ENCODE data around the gene PBX4.

Gene PBX4

DNA sequence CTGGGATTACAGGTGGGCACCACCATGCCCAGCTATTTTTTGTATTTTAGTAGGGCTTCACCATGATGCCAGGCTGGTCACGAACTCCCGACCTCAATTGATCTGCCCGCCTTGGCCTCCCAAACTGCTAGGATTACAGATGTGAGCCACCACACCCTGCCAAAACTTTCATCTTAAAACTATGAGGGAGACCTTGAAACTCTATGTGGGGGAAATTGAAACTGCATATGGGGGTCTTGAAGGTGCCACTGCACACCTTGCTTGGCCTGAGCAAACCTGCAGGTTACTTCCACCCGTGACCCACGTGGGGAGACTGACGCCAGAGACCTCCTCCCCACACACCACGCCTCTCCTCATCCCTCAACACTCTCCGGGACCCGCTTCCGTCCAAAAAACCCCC lies 64.8 kb downstream of the PBX4 start:
- no peak for DNase-seq

DNA sequence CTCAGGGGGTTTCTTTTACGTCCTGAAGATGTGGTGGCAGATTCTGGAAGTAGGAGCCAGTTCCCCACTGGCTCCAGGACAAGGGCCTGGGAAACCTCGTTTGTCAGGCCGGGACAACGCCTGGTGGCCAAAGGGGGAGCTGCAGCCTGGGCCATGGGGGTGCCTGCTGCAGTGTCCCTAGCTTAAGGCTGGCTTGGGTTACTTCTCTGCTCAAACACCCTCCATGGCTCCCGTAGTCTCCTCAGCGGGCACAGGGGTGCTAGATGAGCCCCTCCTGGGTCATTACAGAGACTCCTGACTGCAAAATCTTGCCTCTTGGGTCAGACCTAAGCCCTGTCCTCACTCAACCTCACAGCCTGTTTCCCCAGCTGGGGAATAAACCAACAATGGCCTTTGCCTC lies 65.7 kb downstream of the PBX4 start:
- DNase-seq = peak; percentile 36

DNA sequence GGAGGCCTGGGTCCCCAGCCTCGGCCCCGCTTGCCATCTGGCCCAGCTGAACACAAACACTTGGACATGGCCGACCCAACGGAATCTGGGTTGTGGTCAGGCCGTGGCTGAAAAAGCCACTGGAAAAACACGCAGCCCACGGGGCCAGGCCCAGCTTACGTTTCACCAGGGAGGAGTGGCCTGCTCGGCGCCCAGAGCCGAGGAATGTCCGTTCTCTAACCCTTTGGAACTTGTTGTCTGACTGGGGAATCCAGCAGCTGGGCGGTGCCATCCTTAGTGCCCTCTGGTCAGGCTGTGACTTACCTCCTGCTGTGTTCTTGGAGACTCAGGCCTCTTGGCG lies 66.7 kb downstream of the PBX4 start:
- DNase-seq = no peak

DNA sequence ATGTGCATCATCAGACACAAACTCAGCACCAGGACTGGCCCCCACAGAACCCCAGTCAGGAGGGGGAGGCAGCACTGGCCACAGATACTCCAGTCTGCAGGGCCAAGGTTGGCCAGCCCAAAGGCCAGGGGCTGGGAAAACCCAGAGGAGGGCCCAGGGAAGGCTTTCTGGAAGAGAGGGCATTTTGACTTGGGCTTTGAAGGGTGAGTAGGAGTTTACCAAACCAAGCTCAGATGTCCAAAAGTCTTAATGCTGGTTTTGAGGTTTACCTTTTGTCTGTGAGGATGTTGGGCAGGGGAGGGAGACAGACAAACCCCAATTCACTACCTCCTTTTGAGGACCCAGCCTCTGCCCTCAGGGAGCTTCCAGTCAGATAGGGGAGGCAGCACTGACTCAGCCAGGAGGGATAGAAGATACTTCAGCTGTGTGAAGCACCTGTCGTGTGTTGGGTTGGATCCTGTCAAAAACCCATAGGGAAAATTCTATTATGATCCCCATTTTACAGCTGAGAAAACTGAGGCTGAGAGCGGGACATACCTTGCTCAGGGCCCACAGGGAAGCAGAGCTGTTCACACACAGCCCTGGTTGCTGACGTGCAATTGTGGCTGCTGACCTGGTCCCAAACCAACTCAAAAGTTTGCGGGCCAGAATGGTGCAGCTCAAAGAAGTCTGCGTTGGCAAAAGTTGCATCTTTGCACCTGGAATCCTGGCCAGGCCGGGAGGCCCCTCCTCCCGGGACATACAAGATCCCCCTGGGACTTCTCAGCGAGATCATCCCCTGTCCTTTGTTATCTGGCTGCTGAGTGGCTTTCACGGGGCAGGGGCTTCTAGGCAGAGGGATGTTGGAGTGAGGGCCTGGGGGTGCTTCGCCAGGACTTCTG lies 67.3 kb downstream of the PBX4 start:
- no peak for DNase-seq

DNA sequence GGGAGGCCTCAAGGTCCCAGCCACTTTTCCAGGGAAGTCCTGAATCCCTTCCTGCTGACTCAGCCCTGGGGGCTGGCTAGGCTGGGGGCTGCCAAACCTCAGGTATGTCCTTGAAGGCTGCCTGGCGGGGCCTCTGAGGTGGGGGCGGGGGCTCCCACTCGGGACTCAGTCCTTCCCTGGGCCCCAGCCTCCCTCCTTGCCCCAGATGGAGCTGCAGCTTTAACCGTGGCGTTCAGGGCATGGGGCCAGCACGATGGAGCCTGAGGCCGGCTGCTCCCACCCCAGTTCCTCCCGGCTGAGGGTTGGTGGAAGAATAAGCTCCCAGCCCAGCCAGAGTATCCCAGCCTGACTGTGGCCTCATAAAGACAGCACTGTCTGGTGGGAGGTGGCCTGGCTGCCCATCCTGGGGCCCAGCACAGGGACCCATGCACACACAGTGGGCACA lies 68.0 kb downstream of the PBX4 start:
- no peak for DNase-seq

DNA sequence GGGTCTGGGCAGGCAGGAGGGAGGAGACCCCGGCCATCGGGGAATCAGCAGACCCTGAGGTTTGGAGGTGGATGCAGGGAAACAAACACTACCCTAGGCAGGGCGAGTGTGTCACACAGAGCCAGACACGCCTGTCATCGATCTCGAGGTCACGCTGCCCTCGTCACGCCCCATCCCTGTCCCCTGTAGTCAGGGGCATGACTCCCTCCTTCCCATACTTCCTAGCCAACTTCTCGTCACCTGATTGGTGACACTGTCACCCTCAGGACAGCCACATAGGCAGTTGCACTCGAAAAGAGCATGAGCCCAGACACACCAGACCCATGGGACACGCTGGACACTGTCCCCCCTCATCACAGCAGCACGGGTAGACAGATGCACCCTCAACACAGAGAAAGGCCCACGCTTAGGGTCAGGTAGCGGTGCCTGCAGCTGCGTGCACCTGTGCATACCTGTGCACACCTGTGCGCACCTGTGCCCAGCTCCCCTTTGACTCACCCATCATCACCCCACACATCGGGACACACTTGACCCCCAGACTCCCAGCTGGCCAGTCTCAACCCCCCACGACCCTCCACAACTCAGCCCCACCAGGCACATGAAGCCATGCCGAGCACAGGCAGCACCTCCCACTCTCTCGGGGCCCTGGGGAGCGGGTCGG lies 68.6 kb downstream of the PBX4 start:
- DNase-seq = no peak

DNA sequence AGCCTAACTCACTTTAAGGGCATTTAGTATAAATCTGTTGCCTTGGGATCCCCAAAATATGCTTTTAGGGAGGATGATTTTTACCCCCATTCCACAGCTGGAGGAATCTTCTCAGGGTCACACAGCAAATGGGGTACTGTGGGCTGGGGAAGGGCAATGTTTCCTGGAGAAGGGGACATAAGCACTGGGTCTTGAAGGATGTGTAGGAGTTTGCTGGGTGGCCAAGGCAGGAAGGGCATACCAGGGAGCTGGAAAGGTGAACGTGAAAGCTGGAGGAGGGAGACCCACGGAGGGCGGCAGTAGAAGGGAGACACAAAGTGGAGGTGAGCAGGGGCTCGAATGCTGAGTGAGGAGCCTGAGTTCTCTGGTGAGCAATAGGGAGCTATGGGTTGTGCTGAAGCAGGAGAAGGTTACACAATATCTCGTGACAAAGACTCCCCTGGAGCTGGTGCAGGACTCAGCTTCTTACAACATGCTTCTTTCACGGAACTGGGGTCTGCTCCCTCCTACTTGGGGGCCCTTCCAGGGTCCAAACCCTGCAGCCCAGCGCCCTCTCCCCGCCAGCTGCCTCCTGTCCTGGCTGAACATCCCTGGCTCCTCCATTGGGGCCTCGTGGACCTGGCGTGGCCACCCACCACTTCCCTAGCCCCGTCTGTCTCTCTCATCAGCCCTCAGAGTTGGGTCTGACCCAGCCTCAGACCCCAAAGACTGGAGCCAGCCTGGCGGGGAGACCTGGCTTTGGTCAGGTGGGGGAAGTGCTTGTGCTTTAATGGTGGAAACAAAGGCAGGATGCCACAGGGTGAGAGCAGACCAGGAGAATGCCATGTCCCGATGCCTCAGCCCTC lies 69.3 kb downstream of the PBX4 start:
- no peak for DNase-seq

DNA sequence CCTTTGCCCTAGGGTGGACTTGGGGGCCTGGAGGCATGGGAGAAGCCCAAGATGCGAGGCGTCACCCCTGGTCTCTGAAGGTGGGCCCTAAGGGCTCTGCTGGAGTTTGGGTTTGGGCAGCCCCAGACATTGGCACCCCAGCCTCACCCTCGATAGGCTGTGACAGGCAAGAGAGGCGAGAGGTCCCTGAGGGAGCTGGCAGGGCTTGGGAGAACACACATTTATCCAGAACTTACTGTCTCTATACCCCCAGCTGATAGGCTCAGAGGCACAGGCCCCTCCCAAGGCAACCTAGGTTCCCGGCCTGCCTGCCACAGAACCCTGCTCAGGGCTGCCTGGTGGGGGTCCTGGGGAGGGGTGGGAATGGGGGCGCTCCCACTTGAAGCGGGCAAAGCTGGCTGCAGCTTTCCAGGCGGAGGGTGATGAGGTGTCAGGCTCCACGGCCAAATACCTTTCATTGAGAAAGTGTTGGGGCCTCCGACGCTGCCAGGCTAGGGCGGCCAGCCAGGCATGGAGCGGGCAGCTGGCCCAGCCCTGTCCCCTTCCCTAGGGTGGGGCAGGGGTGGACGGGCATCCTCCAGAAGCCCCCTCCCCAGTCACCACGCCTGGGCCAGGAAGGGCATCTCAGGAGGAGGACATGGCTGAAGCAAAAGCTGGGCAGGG lies 70.7 kb downstream of the PBX4 start:
- DNase-seq = no peak

DNA sequence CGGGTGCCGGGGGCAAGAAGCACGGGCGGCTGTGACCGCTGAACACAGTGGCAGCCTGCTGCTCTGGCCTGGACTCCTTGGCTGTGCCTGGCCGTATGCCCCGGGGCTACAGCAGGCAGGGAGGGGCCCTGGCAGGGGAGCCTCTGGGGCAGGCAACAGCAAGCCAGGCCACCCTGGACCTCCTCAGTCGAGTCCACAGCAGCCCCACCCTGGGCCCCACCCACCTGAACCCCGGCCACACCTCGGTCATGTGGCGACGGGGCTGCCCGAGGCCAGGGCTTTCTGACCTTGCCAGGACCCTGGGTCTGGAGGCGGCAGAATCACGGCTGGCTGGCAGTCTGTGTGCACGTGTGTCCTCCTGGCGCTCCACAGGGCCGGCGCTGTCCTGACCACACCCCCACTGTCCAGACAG lies 71.7 kb downstream of the PBX4 start:
- no peak for DNase-seq

DNA sequence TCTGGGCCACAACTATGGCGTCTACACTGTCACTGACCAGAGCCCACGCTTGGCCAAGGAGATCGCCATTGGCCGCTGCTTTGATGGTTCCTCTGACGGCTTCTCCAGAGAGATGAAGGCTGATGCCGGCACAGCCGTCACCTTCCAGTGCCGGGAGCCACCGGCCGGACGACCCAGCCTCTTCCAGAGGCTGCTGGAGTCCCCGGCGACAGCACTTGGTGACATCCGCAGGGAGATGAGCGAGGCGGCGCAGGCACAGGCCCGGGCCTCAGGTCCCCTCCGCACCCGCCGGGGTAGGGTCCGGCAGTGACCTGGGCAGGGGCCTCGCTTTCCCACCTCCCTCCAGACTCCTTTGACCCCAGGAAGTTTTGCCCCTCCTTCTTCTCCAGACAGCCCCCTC lies 72.8 kb downstream of the PBX4 start:
- no peak for DNase-seq

DNA sequence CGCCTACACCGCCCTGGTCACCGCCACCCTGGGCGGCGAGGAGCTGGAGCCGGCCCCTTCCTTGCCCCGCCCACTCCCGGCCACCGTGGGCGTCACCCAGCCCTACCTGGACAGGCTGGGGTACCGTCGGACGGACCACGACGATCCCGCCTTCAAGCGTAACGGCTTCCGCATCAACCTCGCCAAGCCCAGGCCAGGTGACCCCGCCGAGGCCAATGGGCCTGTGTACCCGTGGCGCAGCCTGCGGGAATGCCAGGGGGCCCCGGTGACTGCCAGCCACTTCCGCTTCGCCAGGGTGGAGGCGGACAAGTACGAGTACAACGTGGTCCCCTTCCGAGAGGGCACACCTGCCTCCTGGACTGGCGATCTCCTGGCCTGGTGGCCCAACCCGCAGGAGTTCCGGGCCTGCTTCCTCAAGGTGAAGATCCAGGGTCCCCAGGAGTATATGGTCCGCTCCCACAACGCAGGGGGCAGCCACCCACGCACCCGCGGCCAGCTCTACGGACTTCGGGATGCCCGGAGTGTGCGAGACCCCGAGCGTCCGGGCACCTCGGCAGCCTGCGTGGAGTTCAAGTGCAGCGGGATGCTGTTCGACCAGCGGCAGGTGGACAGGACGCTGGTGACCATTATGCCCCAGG lies 73.4 kb downstream of the PBX4 start:
- DNase-seq = no peak

DNA sequence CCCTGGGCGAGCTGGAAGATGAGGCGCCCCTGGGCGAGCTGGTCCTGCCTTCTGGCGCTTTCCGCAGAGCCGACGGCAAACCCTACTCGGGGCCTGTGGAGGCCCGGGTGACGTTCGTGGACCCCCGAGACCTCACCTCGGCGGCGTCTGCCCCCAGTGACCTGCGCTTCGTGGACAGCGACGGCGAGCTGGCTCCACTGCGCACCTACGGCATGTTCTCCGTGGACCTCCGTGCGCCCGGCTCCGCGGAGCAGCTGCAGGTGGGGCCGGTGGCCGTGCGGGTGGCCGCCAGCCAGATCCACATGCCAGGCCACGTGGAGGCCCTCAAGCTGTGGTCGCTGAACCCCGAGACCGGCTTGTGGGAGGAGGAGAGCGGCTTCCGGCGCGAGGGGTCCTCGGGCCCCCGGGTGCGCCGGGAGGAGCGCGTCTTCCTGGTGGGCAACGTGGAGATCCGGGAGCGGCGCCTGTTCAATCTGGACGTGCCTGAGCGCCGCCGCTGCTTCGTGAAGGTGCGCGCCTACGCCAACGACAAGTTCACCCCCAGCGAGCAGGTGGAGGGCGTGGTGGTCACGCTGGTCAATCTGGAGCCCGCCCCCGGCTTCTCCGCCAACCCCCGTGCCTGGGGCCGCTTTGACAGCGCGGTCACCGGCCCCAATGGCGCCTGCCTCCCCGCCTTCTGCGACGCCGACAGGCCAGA lies 74.1 kb downstream of the PBX4 start:
- no peak for DNase-seq

DNA sequence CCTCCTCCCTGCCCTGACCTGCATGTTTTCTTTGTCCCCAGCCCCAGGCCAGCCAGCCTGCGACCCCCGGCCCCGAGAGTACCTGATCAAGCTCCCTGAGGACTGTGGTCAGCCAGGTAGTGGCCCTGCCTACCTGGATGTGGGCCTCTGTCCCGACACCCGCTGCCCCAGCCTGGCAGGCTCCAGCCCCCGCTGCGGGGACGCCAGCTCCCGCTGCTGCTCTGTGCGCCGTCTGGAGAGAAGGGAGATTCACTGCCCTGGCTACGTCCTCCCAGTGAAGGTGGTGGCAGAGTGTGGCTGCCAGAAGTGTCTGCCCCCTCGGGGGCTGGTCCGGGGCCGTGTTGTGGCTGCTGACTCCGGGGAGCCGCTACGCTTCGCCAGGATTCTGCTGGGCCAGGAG lies 74.8 kb downstream of the PBX4 start:
- no peak for DNase-seq

DNA sequence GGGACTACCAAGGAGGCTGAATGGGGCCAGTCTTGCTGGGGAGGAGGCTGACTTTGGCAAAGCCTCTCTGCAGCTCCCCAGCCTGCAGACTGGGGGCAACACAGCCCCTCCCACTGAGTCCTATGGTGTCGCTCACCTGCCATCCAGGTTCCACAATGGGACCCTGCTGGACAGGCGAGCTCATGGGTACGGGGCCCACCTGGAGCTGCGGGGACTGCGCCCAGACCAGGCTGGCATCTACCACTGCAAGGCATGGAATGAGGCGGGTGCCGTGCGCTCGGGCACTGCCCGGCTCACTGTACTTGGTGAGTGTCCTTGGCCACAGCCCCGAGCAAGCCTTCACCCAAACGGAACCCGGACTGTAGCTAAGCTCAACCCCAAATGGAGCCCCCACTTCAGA lies 75.4 kb downstream of the PBX4 start:
- DNase-seq = no peak

DNA sequence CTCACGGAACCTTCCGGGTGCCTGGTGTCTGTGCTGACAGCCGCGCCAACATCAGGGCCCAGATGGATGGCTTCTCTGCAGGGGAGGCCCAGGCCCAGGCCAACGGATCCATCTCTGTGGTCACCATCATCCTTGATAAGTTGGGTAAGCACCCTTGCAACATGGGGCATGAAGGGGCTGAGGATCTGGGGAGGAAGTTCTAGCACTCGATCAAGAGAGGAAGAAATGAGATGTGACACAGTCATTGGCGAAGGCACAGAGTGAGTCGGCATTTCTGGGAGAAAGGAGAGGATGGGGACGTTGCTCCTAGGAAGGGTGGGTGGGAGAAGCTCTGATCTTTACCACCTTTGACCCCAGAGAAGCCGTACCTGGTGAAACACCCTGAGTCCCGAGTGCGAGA lies 76.0 kb downstream of the PBX4 start:
- no peak for DNase-seq

DNA sequence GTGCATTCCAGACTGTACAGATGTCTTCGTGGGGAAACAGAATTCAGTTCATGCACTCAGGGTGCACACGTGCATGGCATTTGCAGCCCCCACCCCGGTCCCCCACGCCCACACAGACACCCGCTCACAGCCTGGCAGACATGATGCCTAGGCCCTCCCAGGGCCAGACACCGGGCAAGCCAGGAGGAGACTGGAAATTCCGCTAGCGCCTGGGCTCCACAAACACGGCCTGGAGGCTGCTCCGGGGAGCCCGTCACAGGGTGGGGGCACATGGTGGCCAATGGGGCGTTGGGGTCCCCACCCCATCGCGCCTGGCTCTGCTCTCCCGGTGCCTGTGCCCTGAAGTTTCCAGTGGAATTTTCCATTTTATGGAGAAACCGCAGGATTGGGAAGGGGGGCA lies 76.9 kb downstream of the PBX4 start:
- no peak for DNase-seq

DNA sequence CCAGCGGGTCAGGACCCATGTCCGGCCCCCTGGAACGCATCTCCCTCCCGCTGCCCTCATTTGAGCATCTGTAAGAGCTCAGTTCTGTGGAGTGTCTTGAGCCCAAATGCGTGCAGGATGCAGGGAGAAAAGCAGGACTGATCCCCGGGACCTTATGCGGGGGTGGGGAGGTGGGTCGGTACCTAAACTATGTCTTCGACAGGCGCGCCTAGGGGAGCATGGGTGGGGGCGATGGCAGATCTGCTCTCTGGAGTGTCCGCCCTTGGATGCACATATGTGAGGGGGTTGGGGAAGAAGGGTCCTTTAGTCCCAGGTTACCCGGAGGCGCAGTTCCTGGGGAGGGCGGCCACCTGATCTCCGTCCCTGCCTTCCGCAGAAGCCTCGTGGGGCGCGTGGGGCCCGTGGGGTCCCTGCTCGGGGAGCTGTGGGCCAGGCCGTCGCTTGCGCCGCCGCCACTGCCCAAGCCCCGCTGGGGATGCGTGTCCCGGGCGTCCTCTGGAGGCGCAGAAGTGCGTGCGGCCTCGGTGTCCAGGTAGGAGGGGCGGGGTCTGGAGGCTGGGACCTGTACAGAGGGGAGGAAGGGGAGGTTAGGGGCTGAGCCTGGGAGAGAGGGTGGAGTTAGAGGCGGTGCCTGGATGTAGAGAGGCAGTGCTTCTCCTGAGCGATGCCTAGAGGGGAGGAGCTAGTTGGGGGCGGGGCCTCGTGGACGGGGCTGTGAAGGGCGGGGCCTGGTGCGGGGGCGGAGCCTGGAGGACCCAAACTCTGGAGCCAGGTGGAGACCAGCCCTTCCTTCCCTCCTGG lies 77.6 kb downstream of the PBX4 start:
- peak; percentile 84 for DNase-seq

DNA sequence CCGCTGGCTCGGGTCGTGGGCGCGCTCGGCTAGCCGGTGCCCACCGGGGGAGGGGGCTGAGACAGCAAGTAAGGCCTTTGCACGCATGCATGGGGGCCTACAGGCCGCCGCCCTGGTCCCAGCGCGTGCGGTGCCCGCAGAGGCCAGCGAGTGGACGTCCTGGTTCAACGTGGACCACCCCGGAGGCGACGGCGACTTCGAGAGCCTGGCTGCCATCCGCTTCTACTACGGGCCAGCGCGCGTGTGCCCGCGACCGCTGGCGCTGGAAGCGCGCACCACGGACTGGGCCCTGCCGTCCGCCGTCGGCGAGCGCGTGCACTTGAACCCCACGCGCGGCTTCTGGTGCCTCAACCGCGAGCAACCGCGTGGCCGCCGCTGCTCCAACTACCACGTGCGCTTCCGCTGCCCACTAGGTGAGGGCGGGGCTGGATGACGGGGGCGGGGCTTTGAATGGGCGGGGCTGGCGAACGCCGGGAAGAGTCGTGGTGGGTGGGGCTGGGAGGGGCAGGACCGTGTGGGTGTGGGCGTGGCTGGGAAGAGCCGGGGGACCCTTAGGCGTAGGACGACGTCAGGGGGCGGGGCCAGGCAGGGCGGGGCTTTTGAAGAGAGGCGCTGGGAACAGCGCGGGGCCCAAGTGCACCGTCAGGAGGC lies 78.3 kb downstream of the PBX4 start:
- DNase-seq = peak; percentile 82

DNA sequence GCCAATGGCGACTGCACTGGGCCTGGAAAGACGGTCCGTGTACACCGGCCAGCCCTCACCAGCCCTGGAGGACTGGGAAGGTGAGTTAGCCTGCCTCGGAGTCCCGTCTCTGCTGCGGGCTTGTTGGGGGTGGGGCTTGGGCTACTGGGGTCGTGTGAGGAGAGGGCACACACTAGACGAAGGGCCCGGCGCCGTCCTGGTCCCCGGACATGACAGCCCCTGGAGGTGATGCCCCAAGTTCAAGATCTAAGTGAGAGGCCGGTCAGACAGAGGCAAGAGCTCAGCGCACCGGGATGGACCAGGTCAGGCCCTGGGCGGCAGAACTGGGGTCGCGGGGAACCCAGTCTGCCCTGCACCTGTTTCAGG lies 78.8 kb downstream of the PBX4 start:
- DNase-seq = no peak

DNA sequence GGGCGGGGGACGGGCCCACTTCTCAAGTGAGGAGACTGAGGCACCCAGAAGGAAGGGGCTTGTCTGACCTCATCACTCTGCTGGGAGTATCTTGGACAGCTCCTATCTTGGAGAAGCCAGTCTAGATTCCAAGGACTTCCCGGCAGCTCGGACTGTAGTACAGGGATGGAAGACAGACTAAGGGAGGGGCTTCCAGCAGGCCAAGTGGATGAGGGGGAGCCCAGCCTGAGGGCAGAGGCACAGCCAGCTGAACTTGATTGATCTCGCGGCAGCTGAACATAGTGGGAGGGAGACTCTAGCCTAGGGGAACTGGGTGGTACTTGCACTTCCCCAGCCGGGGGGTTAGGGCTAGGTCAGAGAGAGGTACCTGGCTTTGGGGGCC lies 79.7 kb downstream of the PBX4 start:
- no peak for DNase-seq

All from CD4-positive, alpha-beta T cell treated with Interleukin-12 subunit alpha and Interleukin-12 subunit beta, for 1 hour (primary cell).